ENCODE results near the gene SPDL1. TPM values are rescaled to one million over a fixed set of nuclear protein-coding genes. Genes with fewer than 3 reads are reported as not detected.
A peak's percentile ranks its signal among the peaks of the same experiment; 100 is the strongest.

The SPDL1 gene
- total RNA-seq (10 to 100 TPM; 12.0 to 12.2 TPM), polyA plus RNA-seq (1 to 10 TPM; 1.3 to 7.1 TPM)

GRCh38 chr5:169583424-169584220, at the start of gene SPDL1:
TSS of gene SPDL1 (plus strand) at chr5:169583773. CDS start at chr5:169588417, 4,644 bp downstream.
- H3K27me3 Mint-ChIP-seq = no peaks in the 10 kb centered on the region
- Histone ChIP-seq H3K9me3 (ENCODE audit: control insufficient read depth in 1 of 2, low read length in 2 of 2) (no peaks in the 10 kb centered on the region), H3K36me3 (ENCODE audit: insufficient read depth, low read length) (no peaks in the 10 kb centered on the region), H3K27ac (ENCODE audit: low read depth, low read length) (peak within 1 kb of the TSS; percentile 76), H3K4me1 (ENCODE audit: insufficient read depth, low read length) (peaks cover 16% of the 10 kb centered on the region), H3K27me3 (ENCODE audit: insufficient read depth, low read length) (no peaks in the 10 kb centered on the region), H3K4me3 (ENCODE audit: low read length in 2 of 2) (peak within 1 kb of the TSS; percentile 63 to 82)
- DNase-seq = peak; percentile 93 to 95 (median 94)
- H3K4me3 Mint-ChIP-seq = peak within 1 kb of the TSS; percentile 96 to 100 (median 99)
- POLR2A ChIA-PET (ENCODE audit: partially characterized antibody) = interaction anchor here (0.6 to 1.8 kb wide), 8 partner anchors 8 to 1097 kb away, joined by 3 to 14 read pairs (median 4); partner anchors contain the start of genes DOCK2, PANK3 and RARS1
- H3K36me3 Mint-ChIP-seq = peaks cover 6 to 11% of the 10 kb centered on the region in 2 donors
- H3K9me3 Mint-ChIP-seq = no peaks in the 10 kb centered on the region
- intact Hi-C loops (cut with micrococcal nuclease) = loop anchor here (1.0 to 5.0 kb wide), 4 partner anchors 54 to 1804 kb away; partner anchors contain the start of genes DOCK2, NPM1 and PANK3
- CTCF ChIA-PET (ENCODE audit: partially characterized antibody) = interaction anchor here (0.7 to 2.9 kb wide), 12 partner anchors 10 to 1805 kb away, joined by 3 to 20 read pairs (median 4); no protein-coding TSS in a partner anchor
- peak within 1 kb of the TSS; percentile 95 to 97 (median 96) for H3K27ac Mint-ChIP-seq
- H3K4me1 Mint-ChIP-seq = peaks cover 20 to 47% (median 30%) of the 10 kb centered on the region in 4 donors

GRCh38 chr5:169534311-169534880, 49.2 kb upstream of the SPDL1 start:
- peaks cover 0 to 1% (median 0%) of the 10 kb centered on the region in 8 donors for H3K9me3 Mint-ChIP-seq
- H3K36me3 ChIP-seq (ENCODE audit: insufficient read depth, low read length) = no peaks in the 10 kb centered on the region
- H3K27me3 ChIP-seq (ENCODE audit: insufficient read depth, low read length) = no peaks in the 10 kb centered on the region
- intact Hi-C loops (cut with micrococcal nuclease) = no loop called here
- no peak overlapping the region for H3K27ac ChIP-seq (ENCODE audit: low read depth, low read length)
- no peak overlapping the region for H3K4me3 ChIP-seq (ENCODE audit: low read length in 2 of 2)
- peaks cover 14 to 18% of the 10 kb centered on the region in 2 donors for H3K27me3 Mint-ChIP-seq
- H3K9me3 ChIP-seq (ENCODE audit: control insufficient read depth in 1 of 2, low read length in 2 of 2) = no peaks in the 10 kb centered on the region
- H3K27ac Mint-ChIP-seq = no peak overlapping the region
- CTCF ChIA-PET (ENCODE audit: partially characterized antibody) = no interaction called here
- POLR2A ChIA-PET (ENCODE audit: partially characterized antibody) = no interaction called here
- no peaks in the 10 kb centered on the region for H3K4me1 ChIP-seq (ENCODE audit: insufficient read depth, low read length)
- no peak for DNase-seq
- H3K36me3 Mint-ChIP-seq = no peaks in the 10 kb centered on the region
- H3K4me3 Mint-ChIP-seq = no peak overlapping the region
- H3K4me1 Mint-ChIP-seq = no peaks in the 10 kb centered on the region

- Mint-ChIP-seq H3K9me3 (peaks cover 0 to 1% (median 0%) of the 10 kb centered on the region in 8 donors), H3K36me3 (no peaks in the 10 kb centered on the region), H3K4me3 (no peak overlapping the region), H3K27me3 (peaks cover 13 to 16% of the 10 kb centered on the region in 2 donors), H3K27ac (no peak overlapping the region), H3K4me1 (no peaks in the 10 kb centered on the region)
- no peaks in the 10 kb centered on the region for H3K36me3 ChIP-seq (ENCODE audit: insufficient read depth, low read length)
- CTCF ChIA-PET (ENCODE audit: partially characterized antibody) = no interaction called here
- H3K27me3 ChIP-seq (ENCODE audit: insufficient read depth, low read length) = no peaks in the 10 kb centered on the region
- H3K4me1 ChIP-seq (ENCODE audit: insufficient read depth, low read length) = no peaks in the 10 kb centered on the region
- H3K9me3 ChIP-seq (ENCODE audit: control insufficient read depth in 1 of 2, low read length in 2 of 2) = no peaks in the 10 kb centered on the region
- no peak overlapping the region for H3K4me3 ChIP-seq (ENCODE audit: low read length in 2 of 2)
- no peak overlapping the region for H3K27ac ChIP-seq (ENCODE audit: low read depth, low read length)
- POLR2A ChIA-PET (ENCODE audit: partially characterized antibody) = no interaction called here
- DNase-seq = no peak
- intact Hi-C loops (cut with micrococcal nuclease) = no loop called here
These were observed 48.6 kb upstream of the SPDL1 start for GRCh38 chr5:169534939-169535338.

GRCh38 chr5:169538944-169539343, 44.6 kb upstream of the SPDL1 start:
- Mint-ChIP-seq H3K27ac (no peak overlapping the region), H3K9me3 (peaks cover 0 to 1% (median 0%) of the 10 kb centered on the region in 8 donors), H3K4me1 (no peaks in the 10 kb centered on the region), H3K4me3 (no peak overlapping the region), H3K27me3 (peaks cover 3 to 21% of the 10 kb centered on the region in 2 donors), H3K36me3 (no peaks in the 10 kb centered on the region)
- H3K9me3 ChIP-seq (ENCODE audit: control insufficient read depth in 1 of 2, low read length in 2 of 2) = no peaks in the 10 kb centered on the region
- H3K27ac ChIP-seq (ENCODE audit: low read depth, low read length) = no peak overlapping the region
- no peaks in the 10 kb centered on the region for H3K36me3 ChIP-seq (ENCODE audit: insufficient read depth, low read length)
- H3K4me1 ChIP-seq (ENCODE audit: insufficient read depth, low read length) = no peaks in the 10 kb centered on the region
- intact Hi-C loops (cut with micrococcal nuclease) = no loop called here
- CTCF ChIA-PET (ENCODE audit: partially characterized antibody) = no interaction called here
- DNase-seq = no peak
- H3K27me3 ChIP-seq (ENCODE audit: insufficient read depth, low read length) = no peaks in the 10 kb centered on the region
- POLR2A ChIA-PET (ENCODE audit: partially characterized antibody) = no interaction called here
- no peak overlapping the region for H3K4me3 ChIP-seq (ENCODE audit: low read length in 2 of 2)

- Mint-ChIP-seq H3K36me3 (no peaks in the 10 kb centered on the region), H3K4me1 (no peaks in the 10 kb centered on the region), H3K27ac (no peak overlapping the region), H3K27me3 (peaks cover 4 to 29% of the 10 kb centered on the region in 2 donors), H3K4me3 (no peak overlapping the region), H3K9me3 (no peaks in the 10 kb centered on the region)
- H3K36me3 ChIP-seq (ENCODE audit: insufficient read depth, low read length) = no peaks in the 10 kb centered on the region
- CTCF ChIA-PET (ENCODE audit: partially characterized antibody) = no interaction called here
- H3K27me3 ChIP-seq (ENCODE audit: insufficient read depth, low read length) = no peaks in the 10 kb centered on the region
- no peak overlapping the region for H3K27ac ChIP-seq (ENCODE audit: low read depth, low read length)
- POLR2A ChIA-PET (ENCODE audit: partially characterized antibody) = no interaction called here
- intact Hi-C loops (cut with micrococcal nuclease) = no loop called here
- no peaks in the 10 kb centered on the region for H3K9me3 ChIP-seq (ENCODE audit: control insufficient read depth in 1 of 2, low read length in 2 of 2)
- DNase-seq = no peak
- H3K4me1 ChIP-seq (ENCODE audit: insufficient read depth, low read length) = no peaks in the 10 kb centered on the region
- no peak overlapping the region for H3K4me3 ChIP-seq (ENCODE audit: low read length in 2 of 2)
These were observed 40.8 kb upstream of the SPDL1 start for GRCh38 chr5:169542811-169543210.

GRCh38 chr5:169544264-169544950, 39.2 kb upstream of the SPDL1 start:
- H3K27me3 Mint-ChIP-seq = peaks cover 12 to 38% of the 10 kb centered on the region in 2 donors
- no peaks in the 10 kb centered on the region for H3K4me1 Mint-ChIP-seq
- no peak overlapping the region for H3K4me3 Mint-ChIP-seq
- CTCF ChIA-PET (ENCODE audit: partially characterized antibody) = no interaction called here
- H3K27me3 ChIP-seq (ENCODE audit: insufficient read depth, low read length) = no peaks in the 10 kb centered on the region
- DNase-seq = no peak
- intact Hi-C loops (cut with micrococcal nuclease) = no loop called here
- POLR2A ChIA-PET (ENCODE audit: partially characterized antibody) = no interaction called here
- no peaks in the 10 kb centered on the region for H3K36me3 Mint-ChIP-seq
- H3K27ac Mint-ChIP-seq = no peak overlapping the region
- H3K4me1 ChIP-seq (ENCODE audit: insufficient read depth, low read length) = no peaks in the 10 kb centered on the region
- H3K9me3 Mint-ChIP-seq = no peaks in the 10 kb centered on the region
- no peaks in the 10 kb centered on the region for H3K9me3 ChIP-seq (ENCODE audit: control insufficient read depth in 1 of 2, low read length in 2 of 2)
- no peak overlapping the region for H3K27ac ChIP-seq (ENCODE audit: low read depth, low read length)
- no peak overlapping the region for H3K4me3 ChIP-seq (ENCODE audit: low read length in 2 of 2)
- H3K36me3 ChIP-seq (ENCODE audit: insufficient read depth, low read length) = no peaks in the 10 kb centered on the region

- H3K4me3 Mint-ChIP-seq = no peak overlapping the region
- Histone ChIP-seq H3K27me3 (ENCODE audit: insufficient read depth, low read length) (no peaks in the 10 kb centered on the region), H3K9me3 (ENCODE audit: control insufficient read depth in 1 of 2, low read length in 2 of 2) (no peaks in the 10 kb centered on the region), H3K4me3 (ENCODE audit: low read length in 2 of 2) (no peak overlapping the region), H3K4me1 (ENCODE audit: insufficient read depth, low read length) (no peaks in the 10 kb centered on the region), H3K36me3 (ENCODE audit: insufficient read depth, low read length) (no peaks in the 10 kb centered on the region), H3K27ac (ENCODE audit: low read depth, low read length) (no peak overlapping the region)
- no peaks in the 10 kb centered on the region for H3K36me3 Mint-ChIP-seq
- H3K27ac Mint-ChIP-seq = no peak overlapping the region
- H3K4me1 Mint-ChIP-seq = no peaks in the 10 kb centered on the region
- ChIA-PET POLR2A (ENCODE audit: partially characterized antibody) (interaction anchor here (0.6 to 0.7 kb wide), 2 partner anchors 554 to 822 kb away, joined by 3 read pairs; no protein-coding TSS in a partner anchor), CTCF (ENCODE audit: partially characterized antibody) (interaction anchor here (0.7 kb wide), 1 partner anchor 885 kb away, joined by 3 read pairs; no protein-coding TSS in a partner anchor)
- H3K9me3 Mint-ChIP-seq = no peaks in the 10 kb centered on the region
- no peak for DNase-seq
- intact Hi-C loops (cut with micrococcal nuclease) = no loop called here
- H3K27me3 Mint-ChIP-seq = peaks cover 18 to 48% of the 10 kb centered on the region in 2 donors
These were observed 37.8 kb upstream of the SPDL1 start for GRCh38 chr5:169545762-169546161.

All from CD4-positive, alpha-beta memory T cell (primary cell).